H1 (cell line): ENCODE data around the gene ASMTL. TPM values are rescaled to one million over a fixed set of nuclear protein-coding genes. Genes with fewer than 3 reads are reported as not detected.

Source experiments
- CTCF ChIA-PET: fragments of 300-600 bp; sonication (Branson Sonifier 250); formaldehyde crosslinking; loops from one replicate; lab custom pipeline; 2021; ENCODE audit not compliant: partially characterized antibody; lab: Charles Lee
- POLR2A ChIA-PET: fragments of 300-600 bp; sonication (Branson Sonifier 250); formaldehyde crosslinking; loops from one replicate; lab custom pipeline; 2021; ENCODE audit warnings: inconsistent platforms; ENCODE audit not compliant: partially characterized antibody; lab: Charles Lee
- DNase-seq, 2 experiments: peaks; one replicate each; pipeline versions ENCODE4 v3.0.0 to v3.0.0-alpha.2; 2010 to 2022; ENCODE audit warnings: low spot score in 2 of 2, low read depth in 1 of 2, mixed read lengths in 1 of 2
- FAIRE-seq: peaks from 2 replicates; lab custom pipeline; 2011; peaks lifted over from hg19 to GRCh38; lab: Jason Lieb, UNC
- H2AFZ ChIP-seq: 2 replicates; pipeline ENCODE4 v1.8.1; 2012; ENCODE audit warnings: low read length, inconsistent platforms
- H2AK5ac ChIP-seq: 2 replicates; pipeline ENCODE4 v1.6.1; 2013; ENCODE audit warnings: low read depth, low read length
- H2BK120ac ChIP-seq: replicated peaks from 2 replicates; pipeline ENCODE3; 2013; ENCODE audit warnings: low read depth, low read length, inconsistent platforms
- H2BK12ac ChIP-seq: 2 replicates; pipeline ENCODE4 v1.6.1; 2013; ENCODE audit warnings: low read depth, low read length
- H2BK15ac ChIP-seq: 2 replicates; pipeline ENCODE4 v1.6.1; 2013; ENCODE audit warnings: low read length
- H2BK20ac ChIP-seq: 2 replicates; pipeline ENCODE4 v1.6.1; 2013; ENCODE audit warnings: low read length
- H2BK5ac ChIP-seq: 2 replicates; pipeline ENCODE4 v1.6.1; 2013; ENCODE audit warnings: low read depth, low read length
- H3K14ac ChIP-seq: 2 replicates; pipeline ENCODE4 v1.6.1; 2013; ENCODE audit warnings: inconsistent platforms; ENCODE audit not compliant: insufficient read length
- H3K18ac ChIP-seq: 2 replicates; pipeline ENCODE4 v1.6.1; 2013; ENCODE audit warnings: low read length; ENCODE audit errors: extremely low read depth
- H3K23ac ChIP-seq: 2 replicates; pipeline ENCODE4 v1.6.1; 2013; ENCODE audit warnings: inconsistent platforms; ENCODE audit not compliant: insufficient read length
- H3K23me2 ChIP-seq: 2 replicates; pipeline ENCODE4 v1.6.1; 2013; ENCODE audit warnings: low read depth, low read length
- H3K27ac ChIP-seq: 2 replicates; pipeline ENCODE4 v1.6.1; 2011; ENCODE audit warnings: low read depth, low read length, inconsistent platforms
- H3K27me3 ChIP-seq, 4 experiments: replicated peaks in 1 of 4; 1 replicate in 1 of 4; 2 replicates in 3 of 4; pipeline versions ENCODE4 v1.6.1 to v1.8.1; 2011 to 2013; ENCODE audit warnings: low read length in 3 of 4, mild to moderate bottlenecking in 3 of 4, inconsistent platforms in 2 of 4, mixed read lengths in 2 of 4, moderate library complexity in 1 of 4; ENCODE audit not compliant: control insufficient read depth in 3 of 4, insufficient read depth in 3 of 4; ENCODE audit errors: extremely low read depth in 1 of 4
- H3K36me3 ChIP-seq, 4 experiments: 2 replicates each; pipeline versions ENCODE4 v1.6.1 to v1.8.1; 2011 to 2013; ENCODE audit warnings: mild to moderate bottlenecking in 4 of 4, low read length in 3 of 4, moderate library complexity in 2 of 4, control low read depth in 1 of 4, inconsistent platforms in 1 of 4; ENCODE audit not compliant: insufficient read depth in 4 of 4, control insufficient read depth in 2 of 4
- H3K4ac ChIP-seq: replicated peaks from 2 replicates; pipeline ENCODE3; 2013; ENCODE audit warnings: low read length, low read depth, mixed read lengths, inconsistent platforms; ENCODE audit not compliant: insufficient read length
- H3K4me1 ChIP-seq, 4 experiments: replicated peaks in 1 of 4; 1 replicate in 1 of 4; 2 replicates in 3 of 4; pipeline versions ENCODE4 v1.6.1 to v1.8.1; 2011 to 2013; ENCODE audit warnings: low read length in 3 of 4, inconsistent platforms in 2 of 4, mixed read lengths in 1 of 4; ENCODE audit not compliant: insufficient read depth in 4 of 4, control insufficient read depth in 3 of 4
- H3K4me2 ChIP-seq, 2 experiments: 2 replicates each; pipeline versions ENCODE4 v1.6.1 to v1.8.1; 2011 to 2013; ENCODE audit warnings: low read depth in 2 of 2, low read length in 2 of 2, control low read depth in 1 of 2, inconsistent platforms in 1 of 2, mild to moderate bottlenecking in 1 of 2; ENCODE audit not compliant: insufficient read depth in 1 of 2
- H3K4me3 ChIP-seq, 4 experiments: fragments of 200-600, 300-600 bp in 1 of 4; sonication (generic), shearing (Covaris generic), sonication (Bioruptor Twin) in 1 of 4; 2 replicates each; pipeline versions ENCODE4 v1.5.1 to v1.8.1; 2011 to 2016; ENCODE audit warnings: low read length in 4 of 4, low read depth in 3 of 4, control low read depth in 2 of 4, inconsistent platforms in 2 of 4, mild to moderate bottlenecking in 2 of 4, mixed read lengths in 1 of 4, moderate library complexity in 1 of 4; ENCODE audit not compliant: insufficient read depth in 2 of 4; ENCODE audit errors: extremely low read depth in 1 of 4
- H3K56ac ChIP-seq: replicated peaks from 2 replicates; pipeline ENCODE3; 2013; ENCODE audit warnings: low read depth, mild to moderate bottlenecking, mixed read lengths, low read length, inconsistent platforms; ENCODE audit not compliant: insufficient read length
- H3K79me1 ChIP-seq: 2 replicates; pipeline ENCODE4 v1.6.1; 2013; ENCODE audit warnings: low read depth, low read length, control low read depth
- H3K79me2 ChIP-seq, 2 experiments: 2 replicates each; pipeline versions ENCODE4 v1.6.1 to v1.8.1; 2012 to 2013; ENCODE audit warnings: low read length in 2 of 2, mild to moderate bottlenecking in 2 of 2, inconsistent platforms in 1 of 2; ENCODE audit not compliant: insufficient read depth in 2 of 2, control insufficient read depth in 1 of 2
- H3K9ac ChIP-seq, 4 experiments: replicated peaks in 1 of 4; 1 replicate in 1 of 4; 2 replicates in 3 of 4; pipeline versions ENCODE4 v1.6.1 to v1.8.1; 2011 to 2013; ENCODE audit warnings: low read depth in 3 of 4, low read length in 3 of 4, control low read depth in 2 of 4, mild to moderate bottlenecking in 2 of 4, moderate library complexity in 2 of 4, inconsistent platforms in 1 of 4; ENCODE audit errors: extremely low read depth in 1 of 4
- H3K9me3 ChIP-seq, 2 experiments: 2 replicates each; pipeline versions ENCODE4 v1.6.1 to v1.8.1; 2012 to 2013; ENCODE audit warnings: mild to moderate bottlenecking in 2 of 2, moderate library complexity in 2 of 2, control low read depth in 1 of 2, inconsistent platforms in 1 of 2, low read depth in 1 of 2, low read length in 1 of 2, mixed read lengths in 1 of 2; ENCODE audit not compliant: insufficient read depth in 2 of 2
- H4K20me1 ChIP-seq, 2 experiments: replicated peaks in 1 of 2; 2 replicates each; pipeline versions ENCODE3 to v1.8.1; 2011 to 2013; ENCODE audit warnings: inconsistent platforms in 2 of 2, low read length in 2 of 2, mild to moderate bottlenecking in 1 of 2; ENCODE audit not compliant: insufficient read depth in 2 of 2, control insufficient read depth in 1 of 2
- H4K5ac ChIP-seq: 2 replicates; pipeline ENCODE4 v1.6.1; 2013; ENCODE audit warnings: low read length, low read depth, mixed read lengths, inconsistent platforms; ENCODE audit not compliant: insufficient read length
- H4K8ac ChIP-seq: 2 replicates; pipeline ENCODE4 v1.8.0; 2013; ENCODE audit warnings: mild to moderate bottlenecking, moderate library complexity, low read length, inconsistent platforms; ENCODE audit not compliant: insufficient read depth; ENCODE audit errors: extremely low read depth
- H4K91ac ChIP-seq: replicated peaks from 2 replicates; pipeline ENCODE3; 2013; ENCODE audit warnings: low read length, mixed read lengths, inconsistent platforms; ENCODE audit not compliant: insufficient read length
- ASH2L ChIP-seq: fragments of 200-600, 300-600 bp; sonication (generic); IDR thresholded peaks from one replicate; pipeline ENCODE4 v1.7.1; 2017; ENCODE audit warnings: low read length
- BACH1 ChIP-seq: IDR thresholded peaks from 2 replicates; pipeline ENCODE4 v1.6.1; 2012; ENCODE audit warnings: low read length, improper control_type of control experiment
- BRCA1 ChIP-seq: IDR thresholded peaks from 2 replicates; pipeline ENCODE4 v1.6.1; 2012; ENCODE audit warnings: low read depth, low read length, improper control_type of control experiment
- EP300 ChIP-seq, 2 experiments: IDR thresholded peaks; 1 replicate in 1 of 2; 2 replicates in 1 of 2; pipeline ENCODE4 v1.6.1; 2011 to 2012; ENCODE audit warnings: low read depth in 2 of 2, low read length in 2 of 2, mild to moderate bottlenecking in 2 of 2, borderline replicate concordance in 1 of 2, inconsistent platforms in 1 of 2, moderate library complexity in 1 of 2
- KDM4A ChIP-seq: IDR thresholded peaks from one replicate; pipeline ENCODE4 v1.7.1; 2012; ENCODE audit warnings: low read depth, mild to moderate bottlenecking, moderate library complexity, low read length, inconsistent platforms; ENCODE audit not compliant: severe bottlenecking
- RFX5 ChIP-seq: IDR thresholded peaks from 2 replicates; pipeline ENCODE4 v1.6.1; 2011; ENCODE audit warnings: low read depth, low read length, improper control_type of control experiment, borderline replicate concordance
- SIRT6 ChIP-seq: IDR thresholded peaks from one replicate; pipeline ENCODE4 v1.7.1; 2012; ENCODE audit warnings: low read length, inconsistent platforms
- SP2 ChIP-seq: IDR thresholded peaks from 2 replicates; pipeline ENCODE4 v1.6.1; 2012; ENCODE audit warnings: mild to moderate bottlenecking, low read length, inconsistent platforms
- WGBS, 2 experiments: shearing (Covaris generic) in 1 of 2; methylation state at CpG; one replicate each; pipeline versions ENCODE4 v1.1.6 to v1.1.7; 2013 to 2015; ENCODE audit warnings: low lambda C conversion rate in 2 of 2, mixed read lengths in 2 of 2, inconsistent platforms in 1 of 2, low coverage in 1 of 2, missing lambda C conversion rate in 1 of 2; ENCODE audit not compliant: insufficient replicate concordance in 2 of 2, insufficient coverage in 1 of 2, insufficient read length in 1 of 2; ENCODE audit errors: extremely low coverage in 1 of 2, missing lambda C conversion rate in 1 of 2; 5-methylcytosine and 5-hydroxymethylcytosine counted together
- polyA plus RNA-seq, 7 experiments: library from polyadenylated mRNA; depleted of rRNA in 3 of 7; stranded (reverse) in 5 of 7; unstranded in 2 of 7; fragments of >200 nt in 5 of 7; fragments of 200-250 nt in 2 of 7; gene quantifications; 1 replicate in 5 of 7; 2 replicates in 1 of 7; 4 replicates in 1 of 7; pipeline versions ENCODE4 v1.2.1 to v1.2.3, GENCODE V29; 2011 to 2013; ENCODE audit warnings: missing spikeins in 2 of 7, mixed read lengths in 2 of 7
- total RNA-seq: library from RNA; stranded (reverse); fragmentation: NEBNext Ultra II Directional; extraction: Animal tissue kit (Norgen Biotek cat#: 25700); gene quantifications from 2 replicates; pipeline ENCODE4 v1.2.1, GENCODE V29; 2021

Gene ASMTL
- total and polyA plus RNA-seq, 2 of the 8 experiments (the other 6 are each of a cell fraction or from before 2014, with no cell fraction given): 75.6 to 81.4 TPM

GRCh38 chrX:1488745-1489144 is 36.0 kb upstream of the ASMTL start:
- ChIA-PET POLR2A (no interaction called here), CTCF (no interaction called here)
- no peak for FAIRE-seq
- Histone ChIP-seq H3K4ac (no peak overlapping the region), H3K56ac (no peak overlapping the region), H3K27me3 (peaks cover 0 to 2% (median under 1%) of the 10 kb centered on the region in 4 experiments; a peak in 1 of 7 replicates), H3K23me2 (peaks cover 3% of the 10 kb centered on the region; the same call in 1 of the 2 replicates), H3K9ac (no peak overlapping the region), H2BK5ac (no peak overlapping the region), H3K79me1 (no peaks in the 10 kb centered on the region), H2AFZ (no peak overlapping the region), H4K91ac (no peak overlapping the region), H3K23ac (no peak overlapping the region), H3K4me2 (no peak overlapping the region), H4K5ac (no peak overlapping the region), H3K27ac (no peak overlapping the region), H4K8ac (no peak overlapping the region), H3K79me2 (no peaks in the 10 kb centered on the region), H3K9me3 (peaks cover 0 to 6% of the 10 kb centered on the region in 2 experiments; a peak in 3 of 4 replicates), H2BK20ac (no peak overlapping the region), H3K4me1 (peaks cover 0 to 4% (median 2%) of the 10 kb centered on the region in 4 experiments; a peak in 4 of 7 replicates), H2BK120ac (no peak overlapping the region), H3K4me3 (no peak overlapping the region), H3K18ac (no peak overlapping the region), H4K20me1 (no peaks in the 10 kb centered on the region), H3K14ac (no peak overlapping the region), H2BK15ac (no peak overlapping the region), H3K36me3 (no peaks in the 10 kb centered on the region), H2BK12ac (no peak overlapping the region), H2AK5ac (0 out of 2 replicates have a peak overlapping the region, but pooled peaks have one; percentile 39)
- no peak for TF ChIP-seq ASH2L
- no peak for TF ChIP-seq RFX5
- TF ChIP-seq SIRT6: no peak
- no peak for TF ChIP-seq EP300 (IDR thresholded peaks at IDR 0.05; ENCODE audit: borderline replicate concordance in 1 of 2, low read depth in 2 of 2, low read length in 2 of 2)
- no peak for TF ChIP-seq SP2
- no peak for TF ChIP-seq KDM4A
- TF ChIP-seq BRCA1: no peak
- TF ChIP-seq BACH1: no peak
- WGBS, 2 experiments: 94% methylated on average over 1 of the region's 1 CpG; no CpG with 5 or more reads in 1 of the 2 experiments
- no peak for DNase-seq
